GDM1 (cell line): ENCODE results near the gene ITPR1.

ENCODE experiments used
- DNase-seq: peaks from one replicate; lab custom pipeline; 2025; lab: John Stamatoyannopoulos, UW

Gene ITPR1

DNA sequence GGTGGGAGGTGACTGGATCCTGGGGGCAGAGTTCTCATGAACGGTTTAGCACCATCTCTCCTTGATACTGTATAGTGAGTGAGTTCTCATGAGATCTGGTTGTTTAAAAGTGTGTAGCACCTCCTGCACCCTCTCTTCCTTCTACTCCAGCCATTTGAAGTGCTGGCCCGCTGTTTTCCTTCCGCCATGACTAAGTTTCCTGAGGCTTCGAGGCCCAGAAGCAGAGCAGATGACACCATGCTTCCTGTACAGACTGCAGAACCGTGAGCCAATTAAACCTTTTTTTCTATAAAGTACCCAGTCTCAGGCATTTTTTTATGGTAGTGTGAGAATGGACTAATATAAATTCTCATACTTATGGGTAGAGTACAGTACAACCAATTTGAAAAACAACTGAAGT is 362.5 kb downstream of the ITPR1 start:
- DNase-seq, result peak; percentile 53

DNA sequence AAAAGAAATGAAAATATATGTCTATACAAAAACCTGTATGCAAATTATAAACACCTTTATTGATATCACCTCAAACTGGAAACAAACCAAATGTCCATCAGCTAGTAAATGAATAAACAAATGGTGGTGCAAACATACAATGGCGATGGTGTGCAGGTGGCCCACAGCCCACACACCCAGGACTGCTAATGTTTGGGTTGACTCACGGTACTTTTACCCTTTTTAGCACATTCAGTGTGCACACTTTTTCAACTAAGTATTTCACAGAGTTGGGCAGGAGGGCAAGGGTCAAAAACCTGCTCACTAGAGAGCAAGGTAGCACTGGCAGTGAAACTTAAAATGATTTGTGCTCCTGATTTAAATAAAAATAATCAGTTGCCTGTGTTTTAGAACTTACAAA is 363.0 kb downstream of the ITPR1 start:
- DNase-seq, result no peak

DNA sequence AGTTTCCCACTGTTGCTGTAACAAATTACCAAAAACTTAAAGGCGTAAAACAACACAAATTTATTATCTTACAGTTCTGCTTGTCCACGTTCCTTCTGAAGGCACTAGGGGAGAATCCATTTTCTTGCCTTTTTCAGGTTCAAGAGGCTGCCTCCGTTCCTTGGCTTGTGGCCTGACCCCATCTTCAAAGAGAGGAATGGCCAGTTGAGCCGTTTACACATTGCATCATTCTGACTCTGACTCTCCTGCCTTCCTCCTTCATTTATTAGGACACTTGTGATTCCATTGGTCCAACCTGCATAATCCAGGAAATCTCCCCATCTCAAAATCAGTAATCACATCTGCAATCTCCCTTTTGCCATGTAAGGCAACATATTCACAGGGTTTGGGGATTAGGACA is 363.4 kb downstream of the ITPR1 start:
- no peak for DNase-seq

DNA sequence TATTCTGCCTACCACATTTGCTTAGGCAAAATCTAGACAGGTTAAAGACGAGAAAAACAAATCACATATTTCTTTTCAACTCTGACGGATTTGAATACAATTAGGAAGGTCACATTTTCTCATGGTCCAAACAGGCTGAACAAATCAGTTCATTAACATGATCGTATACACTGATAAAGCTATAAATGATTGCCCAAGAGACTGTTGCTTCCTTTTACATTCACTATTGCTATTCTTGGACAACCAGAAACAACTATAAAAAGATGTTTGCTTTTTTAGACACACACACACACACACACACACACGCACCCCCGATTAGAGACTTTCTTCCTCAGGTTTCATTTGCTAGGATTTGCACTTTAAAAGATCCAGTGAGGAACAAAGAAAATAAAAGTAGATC is 363.8 kb downstream of the ITPR1 start:
- no peak for DNase-seq

DNA sequence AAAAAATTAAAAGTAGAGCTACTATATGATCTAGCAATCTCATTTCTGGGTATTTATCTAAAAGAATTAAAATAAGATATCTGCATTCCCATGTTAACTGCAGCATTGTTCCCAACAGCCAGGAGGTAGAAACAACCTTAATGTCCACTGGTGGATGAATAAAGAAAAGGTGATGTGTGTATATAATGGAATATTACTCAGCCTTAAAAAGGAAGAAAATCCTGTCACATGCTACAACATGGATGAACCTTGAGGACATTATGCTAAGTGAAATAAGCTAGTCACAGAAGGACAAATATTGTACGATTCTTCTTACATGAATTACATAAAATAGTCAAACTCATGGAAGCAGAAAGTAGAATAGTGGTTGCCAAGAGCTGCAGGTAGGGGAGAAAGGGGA is 366.6 kb downstream of the ITPR1 start:
- DNase-seq, result no peak

DNA sequence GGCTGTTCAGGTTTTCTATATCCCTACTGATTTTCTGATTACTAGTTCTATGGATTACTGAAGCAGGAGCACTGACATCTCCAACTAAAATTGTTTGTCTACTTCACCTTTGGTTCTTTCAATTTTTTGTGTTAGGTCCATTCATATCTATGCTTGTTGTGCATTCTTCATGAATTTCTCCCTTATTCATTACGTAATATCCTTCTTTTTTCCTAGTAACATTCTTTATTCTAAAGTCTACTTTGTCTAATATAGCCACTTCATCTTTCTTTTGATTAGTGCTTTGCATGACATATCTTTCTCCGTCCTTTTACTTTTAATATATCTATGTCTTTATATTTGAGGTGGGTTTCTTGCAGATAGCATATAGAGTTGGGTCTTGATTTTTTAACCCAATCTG is 369.8 kb downstream of the ITPR1 start:
- DNase-seq, result no peak

DNA sequence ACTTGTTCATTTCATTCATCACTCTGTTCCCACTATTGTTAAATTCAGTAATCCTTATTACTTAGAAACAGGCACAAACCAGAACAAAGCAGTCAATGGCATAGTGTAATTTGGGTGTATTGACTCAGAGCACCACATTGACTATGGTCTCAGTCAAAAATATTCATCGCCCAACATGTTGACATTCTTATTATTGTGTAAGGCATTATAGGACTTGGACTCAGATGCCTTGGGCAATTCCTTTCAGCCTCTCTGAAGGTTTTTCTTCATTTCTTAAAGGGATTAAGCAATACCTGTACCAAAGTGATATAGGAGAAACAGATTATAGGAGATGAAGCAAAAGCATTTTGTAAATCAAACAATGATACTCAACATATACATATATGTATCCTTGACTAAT is 371.4 kb downstream of the ITPR1 start:
- DNase-seq, result no peak

DNA sequence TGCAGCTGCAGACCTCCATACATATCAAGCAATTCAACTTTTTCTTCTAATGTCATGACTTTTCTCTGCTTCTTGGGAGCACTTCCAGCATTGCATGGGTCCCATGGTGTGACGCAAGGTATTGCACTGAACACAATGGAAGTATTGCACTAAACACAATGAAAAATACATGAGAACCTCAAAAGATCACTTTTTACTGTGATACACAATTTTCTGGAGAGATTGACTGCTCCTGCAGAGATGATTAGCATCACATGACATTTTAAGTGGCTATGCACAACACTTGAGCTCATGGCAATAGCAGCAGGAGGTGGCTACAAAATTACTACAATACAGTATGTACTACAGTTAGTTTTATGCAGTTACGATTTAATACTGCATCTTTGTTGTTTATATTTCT is 372.6 kb downstream of the ITPR1 start:
- DNase-seq, result no peak

DNA sequence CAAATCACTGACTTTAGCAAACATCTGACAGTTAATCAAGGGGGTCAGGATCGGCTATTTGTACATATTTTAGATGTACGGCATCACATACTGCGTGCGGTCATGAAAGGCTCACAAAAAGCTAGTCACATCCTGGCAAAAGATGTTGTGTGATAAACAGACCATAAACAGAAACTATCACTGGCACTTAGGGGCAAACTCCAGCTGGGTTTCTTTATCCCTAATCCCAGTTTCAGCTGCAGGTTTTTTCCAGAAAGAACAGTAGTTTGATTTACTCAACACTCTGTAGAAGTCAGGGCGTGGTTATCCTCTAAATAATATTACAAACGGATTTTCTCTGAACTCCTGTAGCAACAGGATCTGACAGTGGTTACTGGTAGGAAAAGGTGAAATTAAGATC is 373.7 kb downstream of the ITPR1 start:
- no peak for DNase-seq

DNA sequence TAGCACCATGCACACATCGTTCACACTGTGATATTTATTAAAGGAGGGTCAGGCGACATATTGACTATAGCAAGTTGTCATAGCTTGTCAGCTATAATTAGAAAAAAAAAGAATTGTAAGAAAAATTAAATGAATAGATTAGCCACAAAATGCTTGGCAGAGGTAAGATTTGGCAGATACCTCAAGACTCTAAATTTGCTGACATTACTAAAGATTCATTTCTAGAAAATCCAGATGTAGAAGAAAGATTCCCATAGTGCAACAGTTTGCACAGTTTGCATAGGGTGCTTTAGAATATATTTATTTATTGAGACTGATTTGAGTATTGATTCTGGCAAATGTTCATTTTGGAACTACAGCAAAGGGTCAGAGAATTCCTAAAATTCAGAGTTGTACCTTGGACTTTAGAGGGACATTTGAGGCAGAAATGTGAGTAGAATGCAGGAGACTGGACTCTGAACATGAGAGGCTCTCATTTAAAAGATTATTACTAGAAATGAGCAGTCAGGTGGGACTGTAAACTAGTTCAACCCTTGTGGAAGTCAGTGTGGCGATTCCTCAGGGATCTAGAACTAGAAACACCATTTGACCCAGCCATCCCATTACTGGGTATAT is 384.1 kb downstream of the ITPR1 start:
- no peak for DNase-seq

DNA sequence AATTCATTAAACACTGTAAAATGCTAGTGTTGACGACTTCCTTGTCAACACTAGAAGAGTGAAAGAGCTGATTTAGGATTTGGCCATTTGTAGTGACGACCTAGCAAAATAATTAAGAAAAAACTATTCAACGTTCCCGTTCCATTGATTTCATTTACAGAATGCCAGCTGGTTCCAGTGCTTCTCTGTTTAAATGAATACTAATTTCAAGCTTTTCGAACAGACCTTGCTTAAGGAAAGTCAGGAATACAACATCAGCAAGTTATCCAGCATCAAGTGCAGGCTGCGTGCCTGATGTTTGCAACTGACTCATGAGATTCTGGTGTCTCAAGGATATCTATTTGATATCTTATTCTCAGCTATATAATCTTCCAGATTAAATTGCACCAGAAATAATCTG is 387.7 kb downstream of the ITPR1 start:
- no peak for DNase-seq

DNA sequence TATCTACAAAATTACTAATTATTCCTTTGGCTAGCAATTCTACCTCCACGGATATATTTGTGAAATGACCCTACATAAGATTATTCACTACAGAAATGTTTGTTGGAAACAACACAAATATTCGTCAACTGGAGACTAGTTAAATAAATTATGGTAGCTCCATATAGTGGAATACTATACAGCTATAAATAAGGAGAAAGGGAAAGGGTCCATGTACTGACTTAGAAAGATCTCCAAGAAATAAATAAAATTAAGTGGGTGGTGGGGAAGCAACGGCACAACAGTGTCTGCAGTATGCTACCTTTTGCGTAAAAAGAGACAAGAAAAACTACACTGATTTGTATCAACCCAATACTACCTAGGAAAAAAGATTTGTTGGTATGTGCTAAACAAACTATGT is 389.4 kb downstream of the ITPR1 start:
- no peak for DNase-seq

DNA sequence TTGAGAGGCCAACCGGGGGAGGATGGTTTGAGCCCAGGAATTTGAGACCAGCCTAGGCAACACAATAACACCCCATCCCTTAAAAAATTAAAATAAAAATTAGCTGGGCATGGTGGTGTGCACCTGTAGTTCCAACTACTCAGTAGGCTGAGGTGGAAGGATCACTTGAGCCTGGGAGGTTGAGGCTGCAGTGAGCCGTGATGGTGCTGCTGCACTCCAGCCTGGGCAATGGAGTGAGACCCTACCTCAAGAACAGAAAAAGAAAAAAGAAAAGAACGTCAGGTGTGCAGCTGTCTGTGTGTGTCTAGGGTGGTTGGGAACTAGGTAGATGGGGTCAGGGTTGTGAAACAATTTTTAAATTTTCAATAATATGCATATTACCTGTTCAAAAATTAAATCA is 389.9 kb downstream of the ITPR1 start:
- DNase-seq, result no peak

DNA sequence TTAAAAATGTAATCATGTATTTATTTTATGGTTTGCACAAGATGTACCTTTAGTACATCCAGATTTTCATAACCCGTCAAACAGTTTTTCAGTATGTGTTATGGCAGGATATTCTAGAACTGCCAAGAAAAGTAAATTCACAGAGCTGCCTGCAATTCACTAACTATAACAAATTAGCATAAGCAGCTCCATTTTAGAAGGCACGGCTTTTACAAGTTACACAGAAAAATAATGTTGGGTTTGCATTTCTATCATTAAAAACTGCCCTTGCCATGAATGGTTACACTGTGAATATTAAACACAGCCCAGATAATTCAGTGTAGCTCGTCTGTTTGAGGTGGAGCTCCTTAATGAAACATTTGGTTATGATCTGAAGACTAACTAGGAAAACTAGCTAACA is 391.7 kb downstream of the ITPR1 start:
- DNase-seq, result no peak

DNA sequence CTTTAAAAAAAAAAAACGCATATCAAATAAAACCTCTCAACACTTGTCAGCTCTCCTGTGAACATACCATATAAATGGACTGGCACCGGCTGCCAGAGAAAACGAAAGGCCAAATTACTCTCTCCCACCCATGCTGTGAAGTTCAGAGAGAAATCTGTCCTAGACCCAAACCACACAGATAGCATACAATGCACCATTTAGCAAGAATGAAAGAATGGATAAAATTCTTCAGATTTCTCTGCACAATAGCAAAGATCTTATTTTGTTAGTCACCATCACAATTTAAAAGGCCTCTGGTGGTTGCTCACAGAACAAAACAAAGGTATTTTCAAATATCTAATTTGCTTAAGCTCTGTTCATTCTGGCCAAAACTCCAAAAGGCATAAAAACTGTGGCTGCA is 392.2 kb downstream of the ITPR1 start:
- DNase-seq, result no peak

DNA sequence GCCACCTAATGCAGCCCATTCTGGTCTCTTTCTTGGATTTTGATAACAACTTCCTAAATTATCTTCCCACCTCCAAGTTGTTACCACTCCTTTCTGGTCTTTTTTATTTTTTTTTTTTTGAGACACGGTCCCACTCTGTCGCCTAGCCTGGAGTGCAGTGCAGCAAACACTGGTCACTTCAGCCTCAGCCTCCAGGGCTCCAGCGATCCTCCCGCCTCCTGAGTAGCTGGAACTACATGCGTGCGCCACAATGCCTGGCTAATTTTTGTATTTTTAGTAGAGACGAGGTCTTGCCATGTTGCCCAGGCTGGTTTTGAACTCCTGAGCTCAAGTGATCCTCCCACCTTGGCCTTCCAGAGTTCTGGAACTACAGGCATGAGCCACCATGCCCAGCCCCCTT is 393.3 kb downstream of the ITPR1 start:
- DNase-seq, result no peak

DNA sequence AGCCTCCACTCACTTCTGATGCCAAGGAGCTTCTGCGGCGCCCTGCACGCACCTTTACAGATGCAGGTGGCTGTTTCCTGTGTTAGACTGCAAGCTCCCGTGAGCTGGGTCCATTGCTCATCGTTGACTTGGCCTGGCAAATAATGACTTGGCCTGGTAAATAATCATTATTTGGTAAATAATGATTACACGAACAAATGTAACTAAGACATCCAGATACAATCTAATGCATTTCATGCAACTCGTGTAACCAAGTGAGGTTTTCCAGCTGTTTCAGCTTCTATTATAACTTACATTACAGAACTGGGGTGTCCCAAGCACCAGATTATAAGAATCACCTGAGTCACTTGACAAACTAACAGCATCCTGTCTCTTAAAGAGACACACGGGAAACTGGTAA is 394.0 kb downstream of the ITPR1 start:
- DNase-seq, result no peak

DNA sequence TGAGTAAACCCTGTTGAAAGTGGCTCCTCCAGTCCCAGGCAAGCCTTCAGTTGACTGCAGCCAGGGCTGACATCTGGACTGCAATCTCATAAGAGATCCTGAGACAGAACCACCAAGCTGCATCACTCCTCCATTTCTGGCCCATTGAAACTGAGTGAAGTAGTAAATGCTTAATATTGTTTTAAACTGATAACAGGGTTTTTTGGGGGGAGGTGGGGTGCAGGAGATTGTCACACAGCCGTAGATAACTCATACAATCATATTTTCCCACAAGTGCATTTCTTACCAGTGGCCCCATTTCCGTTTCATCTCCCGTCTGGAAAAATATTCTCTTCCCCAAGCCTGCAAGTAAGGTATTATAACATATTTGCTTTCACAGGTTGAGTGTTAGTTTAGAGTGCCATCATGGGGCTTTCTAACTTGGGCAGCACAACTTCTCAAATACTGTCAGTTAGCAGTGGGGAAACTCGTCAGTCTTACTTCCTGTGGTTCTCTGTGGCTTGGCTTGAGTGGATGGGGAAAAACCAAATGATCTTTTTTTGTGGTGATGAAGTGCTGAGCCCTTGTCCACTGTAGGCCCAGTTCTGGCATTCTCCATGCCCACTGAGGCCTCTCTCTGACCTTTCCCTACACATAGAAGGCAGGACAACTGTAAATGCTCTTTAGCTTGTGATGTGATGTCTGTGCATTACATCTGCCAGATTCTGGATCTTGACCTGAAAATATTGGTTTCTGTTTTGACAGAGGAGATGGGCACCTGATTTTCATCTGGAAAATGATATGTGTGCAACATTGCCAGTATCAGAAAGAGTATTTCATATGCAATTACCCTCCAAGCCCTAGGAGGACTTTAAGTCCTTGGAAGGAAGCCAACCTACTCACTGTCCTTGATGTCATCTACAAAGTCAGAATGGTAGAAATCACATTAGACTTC is 396.0 kb downstream of the ITPR1 start:
- DNase-seq, result peak; percentile 47

DNA sequence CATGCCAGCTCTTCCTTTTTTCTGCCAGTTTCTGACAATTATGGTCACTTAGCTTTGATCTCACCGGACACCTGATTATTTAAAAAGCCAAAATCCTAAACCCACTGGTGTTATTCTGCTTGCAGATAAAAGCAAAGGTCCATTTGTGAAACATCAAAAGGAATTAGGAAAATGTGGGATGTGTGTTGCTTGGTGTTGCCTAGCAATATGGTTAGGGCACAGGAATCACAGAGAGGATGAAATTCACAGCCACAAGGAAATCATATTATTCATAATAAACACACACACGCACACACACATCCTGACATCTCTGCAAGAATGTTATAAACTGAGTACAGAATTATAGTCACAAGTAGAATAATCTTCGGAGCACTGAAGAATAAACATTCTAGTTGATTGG is 396.7 kb downstream of the ITPR1 start:
- DNase-seq, result no peak

DNA sequence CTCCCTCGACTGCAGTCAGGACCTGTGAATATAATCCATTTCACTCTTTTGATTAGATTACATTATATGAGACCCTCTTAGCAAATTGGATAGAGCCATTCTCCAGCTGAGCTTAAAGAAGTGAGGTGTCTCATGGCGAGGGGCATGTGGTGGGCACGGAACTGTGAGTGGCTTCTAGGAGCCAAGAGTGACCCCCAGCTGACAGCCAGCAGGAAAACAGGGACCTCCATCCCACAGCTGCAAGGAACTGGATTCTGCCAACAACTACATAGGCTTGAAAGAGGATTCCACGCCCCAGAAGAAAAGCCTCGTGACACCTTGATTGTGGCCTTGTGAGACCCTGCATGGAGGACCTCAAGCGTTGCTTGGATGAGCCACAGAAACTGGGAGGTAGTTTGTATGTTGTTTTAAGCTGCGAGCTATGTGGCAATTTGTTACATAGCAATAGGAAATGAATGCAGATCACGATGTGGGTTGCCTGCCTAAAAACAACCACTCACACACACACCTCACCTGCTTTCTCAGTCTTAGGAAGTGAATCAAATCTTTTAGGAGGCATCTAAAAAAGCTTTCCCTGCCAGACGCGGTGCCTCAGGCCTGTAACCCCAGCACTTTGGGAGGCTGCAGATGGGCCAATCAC is 401.9 kb downstream of the ITPR1 start:
- DNase-seq, result no peak

DNA sequence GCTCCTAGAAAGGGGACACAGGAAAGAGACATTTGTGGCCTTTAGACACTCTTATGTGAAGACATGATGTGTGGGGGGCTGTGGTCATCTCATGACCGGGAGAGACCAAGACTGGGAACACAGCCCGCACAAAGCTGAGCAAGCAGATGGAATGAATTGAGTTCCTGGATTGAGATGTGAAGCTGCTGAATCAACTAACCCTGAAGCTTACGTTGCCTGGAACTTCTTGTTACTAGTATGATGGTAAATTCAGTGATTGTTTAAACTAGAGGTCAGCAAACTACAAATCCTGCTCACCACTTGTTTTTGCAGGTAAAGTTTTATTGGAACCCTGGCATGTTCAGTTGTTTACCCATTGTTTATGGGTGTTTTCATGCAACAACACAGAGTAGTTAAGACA is 402.7 kb downstream of the ITPR1 start:
- no peak for DNase-seq
